Measurements from ENCODE around the gene TRAPPC6A. TPM values are rescaled to one million over a fixed set of nuclear protein-coding genes. Genes with fewer than 3 reads are reported as not detected.
A peak's percentile ranks its signal among the peaks of the same experiment; 100 is the strongest.

The TRAPPC6A gene
- total and polyA plus RNA-seq, 2 of the 13 experiments (the other 11 are each of a cell fraction or from before 2014, with no cell fraction given), result 6.5 to 21.0 TPM

GRCh38 chr19:45166723-45167252 is 11.2 kb downstream of the TRAPPC6A start (continued):
- no peak for TF ChIP-seq MLX (CRISPR knock-in tag; IDR thresholded peaks at IDR 0.05)
- TF ChIP-seq, protein P1, sequence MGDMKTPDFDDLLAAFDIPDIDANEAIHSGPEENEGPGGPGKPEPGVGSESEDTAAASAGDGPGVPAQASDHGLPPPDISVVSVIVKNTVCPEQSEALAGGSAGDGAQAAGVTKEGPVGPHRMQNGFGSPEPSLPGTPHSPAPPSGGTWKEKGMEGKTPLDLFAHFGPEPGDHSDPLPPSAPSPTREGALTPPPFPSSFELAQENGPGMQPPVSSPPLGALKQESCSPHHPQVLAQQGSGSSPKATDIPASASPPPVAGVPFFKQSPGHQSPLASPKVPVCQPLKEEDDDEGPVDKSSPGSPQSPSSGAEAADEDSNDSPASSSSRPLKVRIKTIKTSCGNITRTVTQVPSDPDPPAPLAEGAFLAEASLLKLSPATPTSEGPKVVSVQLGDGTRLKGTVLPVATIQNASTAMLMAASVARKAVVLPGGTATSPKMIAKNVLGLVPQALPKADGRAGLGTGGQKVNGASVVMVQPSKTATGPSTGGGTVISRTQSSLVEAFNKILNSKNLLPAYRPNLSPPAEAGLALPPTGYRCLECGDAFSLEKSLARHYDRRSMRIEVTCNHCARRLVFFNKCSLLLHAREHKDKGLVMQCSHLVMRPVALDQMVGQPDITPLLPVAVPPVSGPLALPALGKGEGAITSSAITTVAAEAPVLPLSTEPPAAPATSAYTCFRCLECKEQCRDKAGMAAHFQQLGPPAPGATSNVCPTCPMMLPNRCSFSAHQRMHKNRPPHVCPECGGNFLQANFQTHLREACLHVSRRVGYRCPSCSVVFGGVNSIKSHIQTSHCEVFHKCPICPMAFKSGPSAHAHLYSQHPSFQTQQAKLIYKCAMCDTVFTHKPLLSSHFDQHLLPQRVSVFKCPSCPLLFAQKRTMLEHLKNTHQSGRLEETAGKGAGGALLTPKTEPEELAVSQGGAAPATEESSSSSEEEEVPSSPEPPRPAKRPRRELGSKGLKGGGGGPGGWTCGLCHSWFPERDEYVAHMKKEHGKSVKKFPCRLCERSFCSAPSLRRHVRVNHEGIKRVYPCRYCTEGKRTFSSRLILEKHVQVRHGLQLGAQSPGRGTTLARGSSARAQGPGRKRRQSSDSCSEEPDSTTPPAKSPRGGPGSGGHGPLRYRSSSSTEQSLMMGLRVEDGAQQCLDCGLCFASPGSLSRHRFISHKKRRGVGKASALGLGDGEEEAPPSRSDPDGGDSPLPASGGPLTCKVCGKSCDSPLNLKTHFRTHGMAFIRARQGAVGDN (CRISPR knock-in tag; IDR thresholded peaks at IDR 0.05), result peak; percentile 70
- TF ChIP-seq TAF1 (CRISPR knock-in tag; IDR thresholded peaks at IDR 0.05), result 0 out of 2 replicates have a peak, but pooled peaks have one; percentile 16
- TF ChIP-seq, protein P2, sequence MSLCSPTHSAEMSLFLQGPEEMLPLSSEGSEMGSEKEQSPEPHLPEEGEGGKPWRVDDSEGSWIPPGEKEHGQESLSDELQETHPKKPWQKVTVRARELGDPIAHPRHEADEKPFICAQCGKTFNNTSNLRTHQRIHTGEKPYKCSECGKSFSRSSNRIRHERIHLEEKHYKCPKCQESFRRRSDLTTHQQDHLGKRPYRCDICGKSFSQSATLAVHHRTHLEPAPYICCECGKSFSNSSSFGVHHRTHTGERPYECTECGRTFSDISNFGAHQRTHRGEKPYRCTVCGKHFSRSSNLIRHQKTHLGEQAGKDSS (CRISPR knock-in tag; IDR thresholded peaks at IDR 0.05; ENCODE audit: borderline replicate concordance, low read depth), result peak; percentile 62; the same call in 1 of the 2 replicates
- TF ChIP-seq, protein P3, sequence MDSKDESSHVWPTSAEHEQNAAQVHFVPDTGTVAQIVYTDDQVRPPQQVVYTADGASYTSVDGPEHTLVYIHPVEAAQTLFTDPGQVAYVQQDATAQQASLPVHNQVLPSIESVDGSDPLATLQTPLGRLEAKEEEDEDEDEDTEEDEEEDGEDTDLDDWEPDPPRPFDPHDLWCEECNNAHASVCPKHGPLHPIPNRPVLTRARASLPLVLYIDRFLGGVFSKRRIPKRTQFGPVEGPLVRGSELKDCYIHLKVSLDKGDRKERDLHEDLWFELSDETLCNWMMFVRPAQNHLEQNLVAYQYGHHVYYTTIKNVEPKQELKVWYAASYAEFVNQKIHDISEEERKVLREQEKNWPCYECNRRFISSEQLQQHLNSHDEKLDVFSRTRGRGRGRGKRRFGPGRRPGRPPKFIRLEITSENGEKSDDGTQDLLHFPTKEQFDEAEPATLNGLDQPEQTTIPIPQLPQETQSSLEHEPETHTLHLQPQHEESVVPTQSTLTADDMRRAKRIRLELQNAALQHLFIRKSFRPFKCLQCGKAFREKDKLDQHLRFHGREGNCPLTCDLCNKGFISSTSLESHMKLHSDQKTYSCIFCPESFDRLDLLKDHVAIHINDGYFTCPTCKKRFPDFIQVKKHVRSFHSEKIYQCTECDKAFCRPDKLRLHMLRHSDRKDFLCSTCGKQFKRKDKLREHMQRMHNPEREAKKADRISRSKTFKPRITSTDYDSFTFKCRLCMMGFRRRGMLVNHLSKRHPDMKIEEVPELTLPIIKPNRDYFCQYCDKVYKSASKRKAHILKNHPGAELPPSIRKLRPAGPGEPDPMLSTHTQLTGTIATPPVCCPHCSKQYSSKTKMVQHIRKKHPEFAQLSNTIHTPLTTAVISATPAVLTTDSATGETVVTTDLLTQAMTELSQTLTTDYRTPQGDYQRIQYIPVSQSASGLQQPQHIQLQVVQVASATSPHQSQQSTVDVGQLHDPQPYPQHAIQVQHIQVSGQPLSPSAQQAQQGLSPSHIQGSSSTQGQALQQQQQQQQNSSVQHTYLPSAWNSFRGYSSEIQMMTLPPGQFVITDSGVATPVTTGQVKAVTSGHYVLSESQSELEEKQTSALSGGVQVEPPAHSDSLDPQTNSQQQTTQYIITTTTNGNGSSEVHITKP (CRISPR knock-in tag; IDR thresholded peaks at IDR 0.05; ENCODE audit: low read depth), result peak; percentile 24; the same call in 1 of the 2 replicates
- no peak for TF ChIP-seq ZSCAN5A (CRISPR knock-in tag; IDR thresholded peaks at IDR 0.05; ENCODE audit: borderline replicate concordance)
- TF ChIP-seq, protein P4, sequence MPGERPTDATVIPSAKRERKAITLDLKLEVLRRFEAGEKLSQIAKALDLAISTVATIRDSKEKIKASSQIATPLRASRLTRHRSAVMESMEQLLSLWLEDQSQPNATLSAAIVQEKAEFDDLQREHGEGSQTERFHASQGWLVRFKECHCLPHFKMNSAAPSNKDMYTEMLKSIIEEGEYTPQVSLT (CRISPR knock-in tag; IDR thresholded peaks at IDR 0.05; ENCODE audit: borderline replicate concordance, low read depth), result no peak
- TF ChIP-seq ZNF768 (CRISPR knock-in tag; IDR thresholded peaks at IDR 0.05), result peak; percentile 29; the same call in 1 of the 2 replicates
- no peak for TF ChIP-seq ZNF33B (CRISPR knock-in tag; IDR thresholded peaks at IDR 0.05)
- 0 out of 2 replicates have a peak, but pooled peaks have one; percentile 32 for TF ChIP-seq TGIF2 (CRISPR knock-in tag; IDR thresholded peaks at IDR 0.05)
- no peak for TF ChIP-seq XBP1 (CRISPR knock-in tag; IDR thresholded peaks at IDR 0.05)
- TF ChIP-seq GABPA (IDR thresholded peaks at IDR 0.05; ENCODE audit: low read depth, low read length), result no peak
- peak; percentile 44; the same call in 1 of the 2 replicates for TF ChIP-seq GABPA (CRISPR knock-in tag; IDR thresholded peaks at IDR 0.05; ENCODE audit: low read depth)
- TF ChIP-seq THYN1 (CRISPR knock-in tag; IDR thresholded peaks at IDR 0.05; ENCODE audit: borderline replicate concordance, low read depth), result no peak
- TF ChIP-seq, protein P5, sequence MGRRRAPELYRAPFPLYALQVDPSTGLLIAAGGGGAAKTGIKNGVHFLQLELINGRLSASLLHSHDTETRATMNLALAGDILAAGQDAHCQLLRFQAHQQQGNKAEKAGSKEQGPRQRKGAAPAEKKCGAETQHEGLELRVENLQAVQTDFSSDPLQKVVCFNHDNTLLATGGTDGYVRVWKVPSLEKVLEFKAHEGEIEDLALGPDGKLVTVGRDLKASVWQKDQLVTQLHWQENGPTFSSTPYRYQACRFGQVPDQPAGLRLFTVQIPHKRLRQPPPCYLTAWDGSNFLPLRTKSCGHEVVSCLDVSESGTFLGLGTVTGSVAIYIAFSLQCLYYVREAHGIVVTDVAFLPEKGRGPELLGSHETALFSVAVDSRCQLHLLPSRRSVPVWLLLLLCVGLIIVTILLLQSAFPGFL (CRISPR knock-in tag; IDR thresholded peaks at IDR 0.05), result no peak
- peak; percentile 48; the same call in 1 of the 2 replicates for TF ChIP-seq HDAC1 (CRISPR knock-in tag; IDR thresholded peaks at IDR 0.05)

All from HepG2 (cell line).